PFSK-1 (cell line): ENCODE data around the gene WDR72.

Source experiments
- POLR2AphosphoS5 ChIP-seq: IDR thresholded peaks from 2 replicates; pipeline ENCODE4 v1.6.1; 2012; ENCODE audit warnings: low read depth, mild to moderate bottlenecking, control low read depth, low read length, moderate library complexity
- TAF1 ChIP-seq: IDR thresholded peaks from 2 replicates; pipeline ENCODE4 v1.6.1; 2012; ENCODE audit warnings: low read length, control low read depth, borderline replicate concordance; ENCODE audit not compliant: insufficient read depth

GRCh38 chr15:53482055-53482454, 277.4 kb downstream of the WDR72 start:
- TF ChIP-seq TAF1 (no peak), POLR2AphosphoS5 (no peak)
